ENCODE data around the gene ECT2.
"Not testable (repeated sequence)": the region's sequence is repeated elsewhere in the genome, so short reads cannot be mapped to it uniquely, and the experiment has no call there.

ECT2 gene

GRCh38 chr3:172856795-172857742 lies 106.5 kb downstream of the ECT2 start:
- no peaks in the 10 kb centered on the region for H3K4me1 Mint-ChIP-seq
- H3K27me3 Mint-ChIP-seq (ENCODE audit: low read depth, poor library complexity): no peaks in the 10 kb centered on the region
- peaks cover 1% of the 10 kb centered on the region for H3K9me3 Mint-ChIP-seq
- TF ChIP-seq CTCF (IDR thresholded peaks at IDR 0.05): no peak
- H3K4me3 Mint-ChIP-seq: no peak overlapping the region
- H3K36me3 Mint-ChIP-seq (ENCODE audit: low read depth): peaks cover under 1% of the 10 kb centered on the region
- no peak for DNase-seq
- no peak overlapping the region for H3K27ac Mint-ChIP-seq

- H3K27me3 Mint-ChIP-seq (ENCODE audit: low read depth, poor library complexity): peaks cover 2% of the 10 kb centered on the region
- H3K9me3 Mint-ChIP-seq: peaks cover 7% of the 10 kb centered on the region
- H3K4me3 Mint-ChIP-seq: no peak overlapping the region
- no peak for DNase-seq
- no peak overlapping the region for H3K27ac Mint-ChIP-seq
- no peak for TF ChIP-seq CTCF (IDR thresholded peaks at IDR 0.05)
- H3K4me1 Mint-ChIP-seq: no peaks in the 10 kb centered on the region
- peaks cover 4% of the 10 kb centered on the region for H3K36me3 Mint-ChIP-seq (ENCODE audit: low read depth)
Measured at GRCh38 chr3:172859041-172859440, 108.5 kb downstream of the ECT2 start.

- H3K4me1 Mint-ChIP-seq: peaks cover 27% of the 10 kb centered on the region
Measured at GRCh38 chr3:172866726-172867350, 116.3 kb downstream of the ECT2 start.

GRCh38 chr3:172868582-172869200 lies 118.2 kb downstream of the ECT2 start:
- H3K36me3 Mint-ChIP-seq (ENCODE audit: low read depth): peaks cover 20% of the 10 kb centered on the region
- H3K27me3 Mint-ChIP-seq (ENCODE audit: low read depth, poor library complexity): no peaks in the 10 kb centered on the region
- no peak for TF ChIP-seq CTCF (IDR thresholded peaks at IDR 0.05)
- H3K4me1 Mint-ChIP-seq: peaks cover 39% of the 10 kb centered on the region
- no peak for DNase-seq
- H3K9me3 Mint-ChIP-seq: peaks cover 27% of the 10 kb centered on the region
- no peak overlapping the region for H3K27ac Mint-ChIP-seq
- H3K4me3 Mint-ChIP-seq: no peak overlapping the region

More at GRCh38 chr3:172866726-172867350, 116.3 kb downstream of the ECT2 start:
- Mint-ChIP-seq H3K9me3 (peaks cover 33% of the 10 kb centered on the region), H3K36me3 (ENCODE audit: low read depth) (peaks cover 23% of the 10 kb centered on the region)
- not testable (repeated sequence) for DNase-seq; H3K27me3 Mint-ChIP-seq (ENCODE audit: low read depth, poor library complexity); H3K27ac Mint-ChIP-seq; H3K4me3 Mint-ChIP-seq

- H3K27ac Mint-ChIP-seq: no peak overlapping the region
- peaks cover 43% of the 10 kb centered on the region for H3K4me1 Mint-ChIP-seq
- H3K36me3 Mint-ChIP-seq (ENCODE audit: low read depth): peaks cover 20% of the 10 kb centered on the region
- H3K9me3 Mint-ChIP-seq: peaks cover 27% of the 10 kb centered on the region
- H3K4me3 Mint-ChIP-seq: no peak overlapping the region
- DNase-seq: no peak
- TF ChIP-seq CTCF (IDR thresholded peaks at IDR 0.05): no peak
- no peaks in the 10 kb centered on the region for H3K27me3 Mint-ChIP-seq (ENCODE audit: low read depth, poor library complexity)
Measured at GRCh38 chr3:172869368-172869771, 118.8 kb downstream of the ECT2 start.
